IPS-18a (cell line): ENCODE data around the gene KIF25.

Experiments
- H3K27ac ChIP-seq: one replicate; pipeline ENCODE4 v1.5.1; 2013; ENCODE audit warnings: low read length
- H3K27me3 ChIP-seq: one replicate; pipeline ENCODE4 v1.6.1; 2013; ENCODE audit warnings: mild to moderate bottlenecking, low read length; ENCODE audit not compliant: control insufficient read depth, insufficient read depth
- H3K36me3 ChIP-seq: one replicate; pipeline ENCODE4 v1.6.1; 2013; ENCODE audit warnings: low read depth, low read length; ENCODE audit not compliant: control insufficient read depth
- H3K4me1 ChIP-seq: one replicate; pipeline ENCODE4 v1.6.1; 2013; ENCODE audit warnings: low read depth, low read length; ENCODE audit not compliant: control insufficient read depth
- H3K4me3 ChIP-seq: one replicate; pipeline ENCODE4 v1.5.1; 2013; ENCODE audit warnings: low read length
- H3K9ac ChIP-seq: one replicate; pipeline ENCODE4 v1.6.1; 2013; ENCODE audit warnings: mild to moderate bottlenecking, low read length, moderate library complexity
- H3K9me3 ChIP-seq: one replicate; pipeline ENCODE4 v1.6.1; 2013; ENCODE audit warnings: low read depth, low read length; ENCODE audit not compliant: control insufficient read depth

The KIF25 gene

GRCh38 chr6:168013250-168013915, 15.9 kb downstream of the KIF25 start:
- Histone ChIP-seq H3K4me3 (no peak overlapping the region), H3K4me1 (no peaks in the 10 kb centered on the region), H3K27ac (no peak overlapping the region), H3K36me3 (no peaks in the 10 kb centered on the region), H3K27me3 (no peaks in the 10 kb centered on the region), H3K9me3 (peaks cover 4% of the 10 kb centered on the region), H3K9ac (no peak overlapping the region)

DNA sequence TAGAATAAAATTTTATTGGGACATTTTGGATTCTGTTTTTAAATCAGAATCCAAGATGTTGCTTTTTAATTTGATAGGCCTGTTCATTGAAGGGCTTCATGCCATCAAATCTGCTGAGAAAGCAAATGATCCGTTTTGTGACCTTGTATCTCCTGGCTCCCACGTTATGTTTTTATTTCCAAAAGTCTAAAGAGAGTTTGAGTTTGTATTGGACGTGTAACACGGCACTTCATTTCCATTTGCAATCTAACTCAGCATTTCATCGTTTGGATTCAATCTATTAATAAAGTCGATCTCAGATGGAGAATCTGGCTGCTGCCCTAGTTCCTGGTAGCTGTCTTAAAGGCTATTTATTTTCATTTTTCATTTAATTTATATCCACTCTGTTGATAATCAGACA, 17.0 kb downstream of the KIF25 start:
- Histone ChIP-seq H3K27me3 (no peaks in the 10 kb centered on the region), H3K4me3 (no peak overlapping the region), H3K36me3 (no peaks in the 10 kb centered on the region), H3K9ac (no peak overlapping the region), H3K9me3 (peaks cover 4% of the 10 kb centered on the region), H3K4me1 (no peaks in the 10 kb centered on the region), H3K27ac (no peak overlapping the region)

DNA sequence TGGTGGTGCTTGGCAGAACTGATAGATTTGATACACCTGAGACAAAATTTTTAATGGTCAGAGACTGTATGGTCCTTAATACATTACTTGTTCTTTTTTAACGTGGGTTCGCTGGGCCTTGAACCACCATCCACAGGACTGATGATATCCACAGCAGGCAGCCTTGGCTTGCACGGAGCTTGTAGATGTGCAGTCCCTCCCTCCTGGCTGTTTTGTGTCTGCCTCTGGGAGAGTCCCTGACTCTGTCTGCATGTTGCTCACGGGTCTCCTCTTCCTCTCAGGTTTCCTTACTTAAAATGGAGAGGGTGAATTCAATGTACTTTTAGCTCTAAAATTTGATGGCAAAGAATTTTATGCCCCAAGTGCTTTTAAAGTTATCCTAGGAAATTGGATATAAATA, 17.5 kb downstream of the KIF25 start:
- no peak overlapping the region for H3K27ac ChIP-seq
- no peaks in the 10 kb centered on the region for H3K36me3 ChIP-seq

GRCh38 chr6:168015482-168016175, 18.2 kb downstream of the KIF25 start:
- no peaks in the 10 kb centered on the region for H3K36me3 ChIP-seq
- H3K27ac ChIP-seq: no peak overlapping the region
- no peaks in the 10 kb centered on the region for H3K4me1 ChIP-seq
- no peak overlapping the region for H3K4me3 ChIP-seq
- H3K27me3 ChIP-seq: no peaks in the 10 kb centered on the region
- H3K9me3 ChIP-seq: peaks cover 4% of the 10 kb centered on the region
- H3K9ac ChIP-seq: no peak overlapping the region

More for the DNA sequence above, 17.5 kb downstream of the KIF25 start:
- Histone ChIP-seq H3K27me3 (no peaks in the 10 kb centered on the region), H3K4me3 (no peak overlapping the region), H3K4me1 (no peaks in the 10 kb centered on the region), H3K9me3 (peaks cover 4% of the 10 kb centered on the region), H3K9ac (no peak overlapping the region)

DNA sequence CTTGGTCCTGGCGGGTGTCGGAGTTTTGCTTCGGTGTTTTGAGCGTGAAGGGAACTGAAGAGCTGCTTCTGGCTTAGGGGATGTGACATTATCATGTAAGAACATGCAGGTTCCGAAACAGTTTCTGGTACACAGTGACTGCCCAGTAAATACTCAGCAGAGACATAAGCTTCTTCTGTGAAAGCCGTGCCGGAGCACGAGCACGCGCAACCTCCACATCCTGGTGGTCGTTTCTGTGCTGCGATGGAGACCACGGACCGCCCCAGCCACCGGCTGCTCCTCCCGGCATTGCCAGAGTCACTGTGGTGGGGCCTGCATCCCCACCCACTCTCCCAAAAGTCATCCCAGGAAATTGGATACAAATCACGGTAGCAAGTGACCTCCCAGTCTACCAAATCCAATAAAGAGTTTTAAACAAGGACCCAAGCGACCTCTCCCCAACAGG, 18.7 kb downstream of the KIF25 start:
- Histone ChIP-seq H3K4me1 (no peaks in the 10 kb centered on the region), H3K36me3 (no peaks in the 10 kb centered on the region), H3K4me3 (no peak overlapping the region), H3K27me3 (no peaks in the 10 kb centered on the region), H3K9me3 (peaks cover 4% of the 10 kb centered on the region), H3K27ac (no peak overlapping the region), H3K9ac (no peak overlapping the region)

GRCh38 chr6:168016721-168017525, 19.5 kb downstream of the KIF25 start:
- H3K9ac ChIP-seq: no peak overlapping the region
- no peaks in the 10 kb centered on the region for H3K27me3 ChIP-seq
- no peaks in the 10 kb centered on the region for H3K4me1 ChIP-seq
- no peaks in the 10 kb centered on the region for H3K36me3 ChIP-seq
- no peaks in the 10 kb centered on the region for H3K9me3 ChIP-seq
- no peak overlapping the region for H3K27ac ChIP-seq
- H3K4me3 ChIP-seq: no peak overlapping the region

DNA sequence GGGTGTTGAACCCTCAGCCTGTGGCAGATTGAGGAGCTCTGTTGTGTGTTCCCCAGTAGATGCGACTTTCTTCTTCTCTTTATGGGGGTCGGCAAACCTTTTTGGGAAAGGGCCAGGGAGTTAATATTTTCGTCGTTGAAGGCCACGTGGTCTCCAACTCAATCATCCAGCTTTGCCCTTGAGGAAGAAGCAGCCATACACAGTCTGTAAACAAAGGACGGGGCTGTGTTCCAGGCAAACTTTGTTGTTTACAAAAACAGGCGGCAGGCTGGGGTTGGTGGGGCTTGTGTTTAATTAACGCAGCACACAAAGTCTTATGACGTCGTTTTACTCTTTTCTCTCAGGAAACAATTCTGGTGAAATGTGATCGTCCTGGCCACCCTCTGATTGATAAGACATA, 20.2 kb downstream of the KIF25 start:
- no peak overlapping the region for H3K27ac ChIP-seq
- H3K4me3 ChIP-seq: no peak overlapping the region
- H3K27me3 ChIP-seq: no peaks in the 10 kb centered on the region
- H3K9ac ChIP-seq: no peak overlapping the region
- no peaks in the 10 kb centered on the region for H3K36me3 ChIP-seq
- H3K4me1 ChIP-seq: no peaks in the 10 kb centered on the region
- H3K9me3 ChIP-seq: no peaks in the 10 kb centered on the region

- no peaks in the 10 kb centered on the region for H3K9me3 ChIP-seq
- H3K9ac ChIP-seq: no peak overlapping the region
- no peaks in the 10 kb centered on the region for H3K27me3 ChIP-seq
- no peaks in the 10 kb centered on the region for H3K4me1 ChIP-seq
- H3K36me3 ChIP-seq: no peaks in the 10 kb centered on the region
- H3K4me3 ChIP-seq: no peak overlapping the region
- H3K27ac ChIP-seq: no peak overlapping the region
These were observed 21.2 kb downstream of the KIF25 start for GRCh38 chr6:168018664-168019063.

- H3K36me3 ChIP-seq: no peaks in the 10 kb centered on the region
- no peak overlapping the region for H3K9ac ChIP-seq
- no peaks in the 10 kb centered on the region for H3K9me3 ChIP-seq
- no peaks in the 10 kb centered on the region for H3K4me1 ChIP-seq
- H3K27me3 ChIP-seq: no peaks in the 10 kb centered on the region
- no peak overlapping the region for H3K27ac ChIP-seq
- no peak overlapping the region for H3K4me3 ChIP-seq
These were observed 22.8 kb downstream of the KIF25 start for GRCh38 chr6:168020242-168020641.

GRCh38 chr6:168021581-168021980, 24.1 kb downstream of the KIF25 start:
- Histone ChIP-seq H3K4me1 (no peaks in the 10 kb centered on the region), H3K4me3 (no peak overlapping the region), H3K27me3 (no peaks in the 10 kb centered on the region), H3K9me3 (no peaks in the 10 kb centered on the region), H3K36me3 (no peaks in the 10 kb centered on the region), H3K27ac (no peak overlapping the region), H3K9ac (no peak overlapping the region)

GRCh38 chr6:168022488-168023321, 25.2 kb downstream of the KIF25 start:
- Histone ChIP-seq H3K4me3 (no peak overlapping the region), H3K4me1 (no peaks in the 10 kb centered on the region), H3K27ac (no peak overlapping the region), H3K27me3 (no peaks in the 10 kb centered on the region), H3K9ac (no peak overlapping the region), H3K36me3 (no peaks in the 10 kb centered on the region), H3K9me3 (no peaks in the 10 kb centered on the region)
